Ovary (tissue), 3 donors: ENCODE results near the gene KLHDC7A.

Experiments
- CTCF ChIP-seq, 3 donors: fragments of 450-650 bp in 2 of 3; fragments of 200-600 bp in 1 of 3; IDR thresholded peaks; one replicate each; pipeline versions ENCODE4 v1.5.1 to v1.8.0; 2016 to 2022; ENCODE audit warnings: antibody characterized with exemption in 3 of 3, mild to moderate bottlenecking in 1 of 3
- EP300 ChIP-seq: sonication (generic); formaldehyde crosslinking; IDR thresholded peaks from one replicate; pipeline ENCODE4 v1.6.1; 2017; ENCODE audit warnings: antibody characterized with exemption
- POLR2A ChIP-seq: fragments of 450-650 bp; IDR thresholded peaks from one replicate; pipeline ENCODE4 v1.6.1; 2017; ENCODE audit warnings: antibody characterized with exemption, mild to moderate bottlenecking, moderate library complexity
- donor health status: DM: no; HTN: no; CAD: no.

GRCh38 chr1:18486195-18486594 is 5.5 kb downstream of the KLHDC7A start:
- TF ChIP-seq POLR2A, result no peak
- TF ChIP-seq EP300, result no peak
- no peak for TF ChIP-seq CTCF (IDR thresholded peaks at IDR 0.05)
